CD4-positive, alpha-beta T cell treated with Interleukin-6 at 100 ng/mL for 8 hours (primary cell): ENCODE measurements around the gene MTFMT.

Source experiments
- DNase-seq: peaks from one replicate; pipeline ENCODE4 v3.0.0-alpha.2; 2020; ENCODE audit warnings: mixed read lengths, low spot score

MTFMT gene

DNA sequence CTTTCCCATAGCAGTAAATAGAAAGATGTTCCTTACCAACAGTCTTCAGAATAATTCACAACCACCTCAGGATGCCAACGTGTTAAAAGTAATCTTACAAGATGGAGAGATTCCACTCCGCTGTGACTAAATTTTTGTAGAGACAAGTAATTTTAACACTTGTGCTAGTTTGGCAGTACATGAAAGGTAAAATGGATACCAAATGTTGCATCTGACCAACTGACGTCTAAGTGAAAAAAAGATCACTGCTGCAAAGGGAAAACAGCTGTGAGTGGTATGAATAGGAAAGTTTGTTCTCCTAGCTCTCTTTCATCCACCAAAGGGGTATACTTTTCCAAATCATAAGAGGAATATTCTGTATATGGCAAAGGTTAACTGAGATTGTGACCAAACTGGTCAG lies 42.3 kb downstream of the MTFMT start:
- no peak for DNase-seq

DNA sequence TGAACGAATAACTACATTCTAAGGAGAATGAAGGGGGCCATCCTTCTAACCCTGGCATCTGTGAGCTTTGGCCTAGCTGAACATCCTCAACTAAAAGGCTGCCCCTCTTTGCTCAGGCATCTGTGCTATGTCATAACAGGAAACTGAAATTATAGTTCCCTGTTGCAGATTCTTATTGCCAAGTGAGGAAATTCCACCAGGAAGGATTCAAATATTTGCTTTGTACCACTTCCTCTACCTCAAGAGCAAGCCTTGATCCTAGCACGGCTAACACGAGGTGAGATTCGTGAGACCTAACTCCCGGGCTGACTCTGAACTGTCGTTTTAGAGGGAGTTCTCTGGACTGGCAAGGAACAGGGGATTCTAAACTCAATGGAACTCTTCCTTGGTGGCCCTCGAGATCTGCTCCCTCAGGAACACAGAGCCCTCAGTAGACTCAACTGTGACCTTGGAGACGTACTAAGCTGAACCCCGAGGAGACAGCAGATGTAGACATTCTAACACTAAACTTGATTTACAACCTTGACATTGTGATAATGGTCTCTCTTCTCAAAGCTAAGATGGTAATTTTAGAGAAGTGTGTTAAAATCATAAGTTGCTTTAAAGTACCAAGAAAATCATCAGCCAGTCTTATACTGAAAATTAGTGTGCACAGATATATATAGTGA lies 43.9 kb downstream of the MTFMT start:
- no peak for DNase-seq

- DNase-seq = no peak
Measured at GRCh38 chr15:64982472-64982871, 47.0 kb downstream of the MTFMT start.

DNA sequence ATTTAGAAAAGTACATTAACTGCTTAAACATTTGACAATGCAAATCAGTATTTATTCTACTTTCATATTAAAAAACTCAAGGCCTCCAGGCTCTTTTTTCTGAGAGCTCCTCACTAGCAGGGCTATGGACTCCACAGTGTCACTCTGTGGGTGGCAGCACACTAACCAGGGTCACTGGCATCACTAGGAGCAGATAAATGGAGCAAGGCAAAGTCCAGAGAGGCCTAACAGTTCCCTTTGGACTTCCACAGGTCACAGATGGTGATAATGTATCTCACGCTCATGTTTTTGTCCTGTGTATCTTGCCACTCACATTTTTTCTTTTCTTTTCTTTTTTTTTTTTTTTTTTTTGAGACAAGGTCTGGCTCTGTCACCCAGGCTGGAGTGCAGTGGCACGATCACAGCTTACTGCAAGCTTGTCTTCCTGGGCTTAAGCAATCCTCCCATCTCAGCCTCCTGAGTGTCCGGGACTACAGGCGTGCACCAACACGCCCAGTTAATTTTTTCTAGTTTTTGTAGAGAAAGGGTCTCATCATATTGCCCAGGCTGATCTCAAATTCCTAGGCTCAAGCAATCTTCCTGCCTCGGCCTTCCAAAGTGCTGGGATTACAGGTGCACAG lies 47.5 kb downstream of the MTFMT start:
- no peak for DNase-seq

GRCh38 chr15:64979252-64979710 lies 50.2 kb downstream of the MTFMT start:
- DNase-seq = no peak

GRCh38 chr15:64975390-64975789 lies 54.0 kb downstream of the MTFMT start:
- DNase-seq = no peak

DNA sequence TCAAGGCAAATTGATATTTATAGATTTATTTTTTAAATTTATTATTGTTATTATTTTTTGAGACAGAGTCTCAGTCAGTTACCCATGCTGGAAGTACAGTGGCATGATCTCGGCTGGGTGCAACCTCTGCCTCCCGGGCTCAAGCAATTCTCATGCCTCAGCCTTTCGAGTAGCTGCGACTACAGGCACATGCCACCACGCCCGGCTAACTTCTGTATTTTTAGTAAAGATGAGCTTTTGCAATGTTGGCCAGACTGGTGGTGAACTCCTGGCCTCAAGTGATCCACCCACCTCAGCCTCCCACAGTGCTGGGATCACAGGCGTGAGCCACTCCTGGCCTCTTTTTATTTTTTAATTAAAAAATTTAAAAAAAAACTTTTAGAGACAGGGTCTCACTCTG lies 58.7 kb downstream of the MTFMT start:
- no peak for DNase-seq

GRCh38 chr15:64969401-64969800 lies 60.0 kb downstream of the MTFMT start:
- DNase-seq = no peak

GRCh38 chr15:64961013-64961412 lies 68.4 kb downstream of the MTFMT start:
- no peak for DNase-seq

GRCh38 chr15:64960153-64960552 lies 69.3 kb downstream of the MTFMT start:
- no peak for DNase-seq

DNA sequence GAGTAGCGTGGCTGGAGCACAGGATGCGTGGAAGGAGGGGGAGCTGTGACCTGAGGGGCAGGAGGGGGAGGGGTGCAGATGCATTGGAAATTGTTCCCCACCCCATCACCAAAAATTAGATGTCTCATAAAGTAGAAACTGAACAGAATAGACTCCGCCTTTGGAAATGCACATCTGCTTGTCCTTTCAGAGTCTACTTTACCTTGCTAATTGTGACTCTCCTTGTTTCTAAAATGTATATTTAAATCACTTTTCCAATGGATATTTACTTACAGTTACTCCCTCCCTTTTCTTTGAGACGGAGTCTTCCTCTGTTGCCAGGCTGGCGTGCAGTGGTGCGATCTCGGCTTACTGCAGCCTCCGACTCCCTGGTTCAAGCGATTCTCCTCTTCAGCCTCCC lies 70.3 kb downstream of the MTFMT start:
- no peak for DNase-seq

DNA sequence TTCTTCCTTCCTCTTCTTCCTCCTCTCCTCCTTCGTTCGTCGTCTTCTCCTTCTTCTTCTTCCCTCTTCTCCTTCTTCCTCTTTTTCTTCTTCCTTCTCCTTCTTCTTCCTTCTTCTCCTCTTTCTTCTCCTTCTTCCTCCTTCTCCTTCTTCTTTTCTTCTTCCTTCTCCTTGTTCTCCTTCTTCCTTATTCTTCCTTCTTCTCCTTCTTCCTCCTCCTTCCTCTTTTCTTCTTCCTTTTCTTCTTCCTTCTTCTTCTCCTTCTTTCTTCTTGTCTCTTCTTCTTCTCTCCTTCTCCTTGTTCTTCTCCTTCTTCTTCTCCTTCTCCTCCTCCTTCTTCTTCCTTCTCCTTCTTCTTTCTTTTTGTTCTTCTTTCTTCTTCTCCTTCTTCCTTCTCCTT lies 75.0 kb downstream of the MTFMT start:
- no peak for DNase-seq

DNA sequence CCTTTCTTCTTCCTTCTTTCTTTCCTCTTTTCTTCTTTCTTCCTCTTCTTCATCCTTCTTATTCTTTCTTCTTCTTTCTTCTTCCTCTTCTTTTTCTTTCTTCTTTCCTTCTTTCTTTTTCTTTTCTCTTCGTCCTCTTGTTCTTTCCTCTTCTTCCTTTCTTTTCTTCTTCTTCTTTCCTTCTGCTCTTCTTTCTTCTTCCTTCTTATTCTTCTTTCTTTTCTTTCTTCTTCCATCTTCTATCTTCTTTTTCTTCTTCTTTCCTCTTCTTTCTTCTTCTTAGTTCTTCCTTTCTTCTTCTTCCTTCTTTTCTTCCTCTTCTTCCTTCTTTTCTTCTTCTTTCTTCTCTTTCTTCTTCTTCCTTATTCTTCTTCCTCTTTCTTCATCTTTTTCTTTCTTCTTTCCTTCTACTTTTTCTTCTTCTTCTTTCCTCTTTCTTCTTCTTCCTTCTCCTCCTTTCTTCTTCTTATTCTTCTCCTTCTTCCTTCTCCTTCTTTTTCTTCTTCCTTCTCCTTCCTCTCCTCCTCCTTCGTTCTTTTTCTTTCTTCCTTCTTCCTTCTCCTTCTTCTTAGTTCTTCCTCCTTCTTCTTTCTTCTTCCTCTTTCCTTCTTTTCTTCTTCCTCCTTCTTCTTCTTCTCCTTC lies 77.5 kb downstream of the MTFMT start:
- no peak for DNase-seq
